Stimulated activated CD4-positive, alpha-beta T cell treated with anti-CD3 and anti-CD28 coated beads, Interleukin-4, amount 100 ng/mL, for 1 hour (primary cell): ENCODE results near the gene PLEKHN1.

Source experiments
- DNase-seq: peaks from one replicate; pipeline ENCODE4 v3.0.0-alpha.2; 2020

The PLEKHN1 gene

DNA sequence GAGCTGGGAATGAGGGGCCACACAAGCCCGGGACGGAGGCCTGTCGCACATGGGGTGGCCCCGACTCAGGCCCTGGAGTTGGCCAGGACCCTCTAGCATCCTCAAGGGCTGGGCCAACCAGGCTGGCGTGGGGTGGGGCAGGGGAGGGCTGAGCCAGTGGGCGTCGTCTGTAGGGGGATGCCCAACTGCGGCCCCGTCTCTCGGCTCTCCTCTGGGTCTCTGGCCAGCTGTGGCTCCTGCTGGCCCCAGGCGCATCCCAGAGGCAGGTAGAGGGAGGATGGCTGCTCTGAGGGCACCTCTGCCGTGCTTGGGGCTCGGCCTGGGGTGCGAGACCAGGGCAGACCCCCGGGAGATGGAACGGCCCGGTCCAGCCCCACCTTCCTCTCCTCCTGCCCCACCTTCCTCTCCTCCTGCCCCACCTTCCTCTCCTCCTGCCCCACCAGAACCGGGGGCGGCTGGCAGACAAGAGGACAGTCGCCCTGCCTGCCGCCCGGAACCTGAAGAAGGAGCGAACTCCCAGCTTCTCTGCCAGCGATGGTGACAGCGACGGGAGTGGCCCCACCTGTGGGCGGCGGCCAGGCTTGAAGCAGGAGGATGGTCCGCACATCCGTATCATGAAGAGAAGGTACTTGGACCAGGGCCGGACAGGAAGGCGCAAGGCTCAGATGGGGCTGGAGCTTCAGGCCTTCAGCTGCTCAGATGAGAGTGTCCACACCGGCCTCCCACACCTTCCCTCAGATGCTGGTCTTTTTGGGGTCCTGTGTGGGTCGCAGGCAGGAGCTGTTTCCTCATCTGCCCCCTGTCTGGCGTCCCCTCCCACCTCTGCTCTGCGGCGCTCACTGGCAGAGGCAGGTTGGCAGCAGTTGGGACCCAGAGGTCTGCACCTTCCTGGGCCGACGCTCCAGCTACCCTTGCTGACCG lies 36.3 kb upstream of the PLEKHN1 start:
- no peak for DNase-seq

DNA sequence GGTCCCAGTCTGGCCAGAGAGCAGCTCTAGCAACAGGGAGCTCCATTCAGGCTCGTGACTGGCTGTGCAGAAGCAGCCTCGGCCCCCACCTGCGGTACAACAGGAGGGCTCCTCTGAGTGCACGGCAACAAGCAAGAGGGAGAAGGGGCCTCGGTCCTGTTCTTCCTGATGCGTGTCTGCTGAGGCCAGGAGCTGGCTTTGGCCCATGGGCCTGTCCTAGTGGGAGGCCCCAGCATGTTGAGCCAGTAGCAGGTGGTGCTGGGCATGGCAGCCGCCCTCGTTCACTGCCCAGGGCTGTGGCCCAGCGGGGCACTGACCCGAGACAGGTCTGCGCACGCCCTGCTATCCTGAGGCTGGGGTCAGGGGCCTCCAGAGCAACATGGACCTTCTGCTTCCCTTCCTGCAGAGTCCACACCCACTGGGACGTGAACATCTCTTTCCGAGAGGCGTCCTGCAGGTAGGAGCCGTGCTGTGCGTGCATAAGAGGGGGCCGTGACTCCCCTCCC lies 35.6 kb upstream of the PLEKHN1 start:
- no peak for DNase-seq

- DNase-seq, result no peak
Measured at GRCh38 chr1:931380-932172, 34.7 kb upstream of the PLEKHN1 start.

DNA sequence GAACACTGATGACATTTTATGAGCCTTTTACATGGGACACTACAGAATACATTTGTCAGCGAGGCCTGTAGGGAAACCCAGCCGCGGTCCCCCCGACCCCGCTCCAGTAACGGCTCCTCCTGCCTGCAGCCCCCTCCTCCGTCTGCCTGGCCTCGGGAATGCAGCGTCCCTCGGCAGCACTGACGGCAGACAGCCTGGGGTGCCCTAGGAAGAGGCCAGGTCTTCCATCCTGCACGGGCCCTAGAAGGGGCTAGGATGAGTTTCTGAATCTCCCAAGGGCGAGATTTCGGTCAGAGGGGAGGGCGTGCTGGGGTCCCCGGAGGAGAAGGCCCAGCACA lies 34.1 kb upstream of the PLEKHN1 start:
- no peak for DNase-seq

GRCh38 chr1:932776-933602 lies 33.3 kb upstream of the PLEKHN1 start:
- no peak for DNase-seq

DNA sequence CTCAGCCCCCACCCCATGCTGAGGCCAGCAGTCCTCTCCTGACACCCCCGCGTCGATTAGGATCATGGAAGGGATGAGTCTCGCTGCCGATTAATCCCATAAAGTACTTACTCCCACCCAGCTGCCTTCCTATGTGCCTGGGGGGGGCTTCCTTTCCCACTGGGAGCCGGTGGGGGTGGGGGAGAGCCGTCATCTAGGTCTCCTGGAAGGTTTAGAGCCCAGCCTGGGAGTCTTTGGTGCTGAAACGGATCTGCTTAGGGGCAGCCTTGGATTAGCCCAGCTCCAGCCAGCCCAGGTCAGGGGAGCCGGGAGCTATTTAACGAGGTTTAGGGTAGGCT lies 32.7 kb upstream of the PLEKHN1 start:
- no peak for DNase-seq

GRCh38 chr1:934991-935750 lies 31.1 kb upstream of the PLEKHN1 start:
- DNase-seq, result no peak

DNA sequence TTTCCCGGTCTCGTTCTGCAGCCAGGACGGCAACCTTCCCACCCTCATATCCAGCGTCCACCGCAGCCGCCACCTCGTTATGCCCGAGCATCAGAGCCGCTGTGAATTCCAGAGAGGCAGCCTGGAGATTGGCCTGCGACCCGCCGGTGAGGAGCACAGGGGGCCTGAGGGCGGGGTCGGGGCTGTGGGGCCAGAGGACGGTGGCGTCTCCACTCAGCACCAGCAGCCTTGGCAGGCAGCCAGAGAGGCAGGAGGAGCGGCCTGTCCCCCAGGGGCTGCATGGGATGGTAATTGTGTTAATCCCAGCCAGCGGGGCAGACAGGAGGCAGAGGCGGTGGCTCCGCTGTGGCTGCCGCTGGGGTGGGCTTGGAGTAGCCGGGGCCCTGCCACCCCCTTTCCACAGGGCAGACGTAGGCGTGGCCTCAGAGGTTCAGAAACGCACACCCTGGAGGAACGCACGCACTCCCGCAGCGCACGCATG lies 30.5 kb upstream of the PLEKHN1 start:
- no peak for DNase-seq

- no peak for DNase-seq
Measured at GRCh38 chr1:936348-937264, 29.7 kb upstream of the PLEKHN1 start.

- DNase-seq, result no peak
Measured at GRCh38 chr1:937521-937920, 28.8 kb upstream of the PLEKHN1 start.

DNA sequence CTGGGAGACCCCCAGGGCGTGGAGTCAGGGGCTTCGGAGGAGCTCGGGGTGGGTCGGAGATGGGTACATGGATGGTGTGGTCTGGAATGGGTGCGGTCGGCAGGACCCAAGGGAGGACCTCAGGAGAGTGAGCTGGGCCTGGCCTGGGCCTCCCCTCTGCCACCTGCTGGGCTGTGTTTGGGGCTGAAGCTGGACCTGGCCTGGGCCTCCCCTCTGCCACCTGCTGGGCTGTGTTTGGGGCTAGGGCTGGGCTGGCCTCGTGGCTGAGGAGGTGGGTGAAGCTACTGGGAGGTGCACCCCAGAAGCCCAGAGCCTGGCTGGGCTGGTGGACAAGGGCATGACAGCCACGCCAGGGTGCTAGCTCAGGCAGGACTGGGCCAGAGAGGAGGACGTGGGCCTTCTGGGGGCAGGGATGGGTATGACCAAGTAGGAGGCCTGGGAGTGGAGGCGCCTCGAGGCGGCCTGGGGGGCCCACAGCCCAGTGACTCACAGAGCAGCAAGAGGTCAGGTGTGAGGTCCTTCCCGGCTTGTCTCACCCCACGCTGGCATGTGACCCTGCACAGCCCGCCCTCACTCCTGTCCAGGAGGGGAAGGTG lies 28.1 kb upstream of the PLEKHN1 start:
- DNase-seq, result no peak

DNA sequence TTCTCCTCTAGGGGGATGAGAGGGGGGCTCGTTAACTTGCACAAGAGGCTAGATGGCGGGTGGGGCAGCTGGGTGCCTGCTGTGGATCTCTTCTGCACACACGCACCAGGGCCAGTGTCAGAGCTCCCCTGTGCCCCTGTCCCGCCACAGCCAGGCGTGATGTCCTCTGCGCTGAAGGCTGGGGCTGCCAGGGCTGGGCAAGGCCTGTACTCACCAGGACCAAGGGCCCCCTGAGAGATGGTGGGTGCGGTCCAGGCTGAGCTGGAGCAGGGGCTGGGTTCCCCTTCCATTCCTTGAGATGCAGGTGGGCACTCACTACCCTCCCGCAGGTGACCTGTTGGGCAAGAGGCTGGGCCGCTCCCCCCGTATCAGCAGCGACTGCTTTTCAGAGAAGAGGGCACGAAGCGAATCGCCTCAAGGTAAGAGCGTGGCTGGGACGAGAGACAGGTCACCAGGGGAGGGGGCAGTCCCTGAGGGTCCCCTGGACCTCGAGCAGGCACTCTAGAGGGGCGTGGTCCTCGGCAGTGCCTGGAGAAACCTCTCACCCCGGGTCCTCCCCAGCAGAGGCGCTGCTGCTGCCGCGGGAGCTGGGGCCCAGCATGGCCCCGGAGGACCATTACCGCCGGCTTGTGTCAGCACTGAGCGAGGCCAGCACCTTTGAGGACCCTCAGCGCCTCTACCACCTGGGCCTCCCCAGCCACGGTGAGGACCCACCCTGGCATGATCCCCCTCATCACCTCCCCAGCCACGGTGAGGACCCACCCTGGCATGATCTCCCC lies 27.4 kb upstream of the PLEKHN1 start:
- DNase-seq, result no peak

DNA sequence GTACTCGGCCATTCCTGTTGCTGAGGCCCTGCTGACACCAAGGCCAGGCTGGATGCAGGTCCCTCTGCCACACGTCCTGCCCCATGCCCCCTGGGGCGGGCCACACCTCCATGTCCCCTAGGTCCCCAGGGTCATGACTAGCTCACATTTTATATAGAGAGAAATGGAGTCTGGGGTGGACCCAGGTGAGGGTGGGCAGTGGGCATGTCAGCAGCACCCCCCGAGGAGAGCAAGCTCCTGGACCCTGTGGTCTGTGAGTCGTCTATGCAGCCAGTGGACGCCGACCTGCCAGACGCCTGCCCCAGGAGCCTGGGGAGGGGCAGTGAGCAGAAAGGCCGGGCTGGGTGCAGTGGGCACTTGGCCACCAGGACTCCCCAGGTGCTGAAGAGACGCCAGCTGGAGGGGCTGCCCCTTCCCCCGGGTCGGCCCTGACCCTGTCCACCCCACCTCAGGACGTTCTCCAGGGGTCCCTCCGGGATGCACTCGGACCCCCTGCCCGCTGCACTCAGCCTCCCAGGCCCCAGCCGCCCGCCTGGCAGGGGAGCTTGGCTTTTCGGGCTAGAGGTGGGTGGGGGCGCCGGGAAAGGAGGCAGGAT lies 26.7 kb upstream of the PLEKHN1 start:
- DNase-seq, result no peak

DNA sequence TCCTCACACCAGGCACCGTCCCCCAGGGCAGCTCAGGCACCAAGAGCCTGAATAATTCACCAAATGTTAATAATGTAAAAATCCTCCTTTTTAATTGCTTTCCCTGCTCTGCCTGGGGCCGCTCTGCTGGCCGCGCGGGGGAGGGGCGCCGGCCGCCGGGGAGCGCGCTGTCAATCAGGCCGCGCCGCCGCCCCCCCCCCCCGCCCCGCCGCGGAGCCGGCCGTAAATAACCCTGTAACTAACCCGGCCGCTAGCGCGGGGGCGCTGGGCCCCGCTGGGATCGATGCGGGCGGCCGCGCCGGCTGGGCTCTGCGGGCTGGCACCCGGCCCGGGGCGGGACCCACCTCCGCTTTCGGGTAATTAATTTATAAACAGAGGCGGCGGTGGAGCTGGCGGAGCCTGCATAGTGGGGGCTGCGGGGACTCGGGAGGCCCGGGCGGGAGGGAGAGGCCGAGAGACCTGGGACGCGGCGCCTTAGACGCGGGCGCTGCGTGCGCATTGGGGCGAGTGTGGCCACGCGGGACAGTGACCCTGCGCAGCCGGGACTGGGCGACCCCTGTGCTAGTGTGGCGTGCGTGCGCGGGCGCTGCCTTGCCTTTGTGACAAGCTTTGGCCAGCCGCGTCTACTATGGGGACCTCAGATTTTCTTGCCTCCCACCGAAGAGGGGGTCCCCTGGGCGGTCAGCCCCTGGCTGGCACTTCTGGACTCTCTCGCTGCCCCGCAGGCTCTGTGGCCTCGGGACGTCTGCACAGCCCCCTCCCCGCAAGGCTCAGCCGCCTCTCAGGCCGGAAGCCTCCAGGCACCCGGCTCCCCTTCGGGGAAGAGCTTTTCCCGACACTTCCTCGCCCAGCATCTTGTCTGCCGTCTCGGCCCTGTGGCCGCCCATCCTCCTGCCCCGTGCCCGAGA lies 25.9 kb upstream of the PLEKHN1 start:
- DNase-seq, result no peak

GRCh38 chr1:941015-941587 lies 25.2 kb upstream of the PLEKHN1 start:
- DNase-seq, result no peak

DNA sequence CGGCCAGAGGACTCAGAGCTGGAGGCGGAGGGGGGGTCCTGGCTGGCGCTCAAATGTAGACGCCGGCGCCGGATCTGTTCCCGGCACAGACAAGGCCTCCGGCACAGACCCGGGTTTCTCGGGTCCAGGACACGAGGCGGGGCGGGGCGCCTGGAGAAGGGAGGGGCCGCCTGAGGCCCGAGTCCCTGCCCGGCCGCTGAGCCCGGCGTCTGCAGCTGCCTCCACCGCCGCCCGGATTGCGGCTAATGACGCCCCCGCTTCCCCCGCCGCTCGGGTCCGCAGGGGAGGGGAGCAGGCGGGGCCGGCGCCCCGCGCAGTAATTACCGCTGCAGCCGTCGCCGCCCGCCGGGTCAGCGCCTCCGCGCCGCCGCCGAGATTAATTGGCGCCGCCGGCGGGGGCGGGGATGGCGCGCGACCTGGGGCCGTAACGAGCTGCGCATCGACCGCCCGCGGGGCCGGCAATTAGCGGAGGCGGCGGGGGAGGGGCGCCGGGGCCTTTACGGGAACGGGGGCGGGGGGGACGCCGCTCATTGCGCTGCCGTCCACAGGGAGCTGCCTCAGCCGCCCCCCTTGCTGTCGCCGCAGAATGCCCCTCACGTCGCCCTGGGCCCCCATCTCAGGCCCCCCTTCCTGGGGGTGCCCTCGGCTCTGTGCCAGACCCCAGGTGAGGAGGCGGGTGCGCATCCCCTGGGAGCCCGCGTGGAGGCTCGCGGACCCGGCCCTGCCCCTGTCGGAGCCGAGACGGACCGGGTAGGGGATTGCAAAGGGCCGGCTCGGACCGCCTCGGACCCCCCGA lies 24.5 kb upstream of the PLEKHN1 start:
- DNase-seq, result no peak

DNA sequence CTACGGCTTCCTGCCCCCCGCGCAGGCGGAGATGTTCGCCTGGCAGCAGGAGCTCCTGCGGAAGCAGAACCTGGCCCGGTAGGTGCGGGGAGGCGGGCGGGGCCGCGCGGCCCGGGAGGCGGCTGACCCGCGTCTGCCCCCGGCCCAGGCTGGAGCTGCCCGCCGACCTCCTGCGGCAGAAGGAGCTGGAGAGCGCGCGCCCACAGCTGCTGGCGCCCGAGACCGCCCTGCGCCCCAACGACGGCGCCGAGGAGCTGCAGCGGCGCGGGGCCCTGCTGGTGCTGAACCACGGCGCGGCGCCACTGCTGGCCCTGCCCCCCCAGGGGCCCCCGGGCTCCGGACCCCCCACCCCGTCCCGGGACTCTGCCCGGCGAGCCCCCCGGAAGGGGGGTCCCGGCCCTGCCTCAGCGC lies 23.9 kb upstream of the PLEKHN1 start:
- no peak for DNase-seq
